ENCODE measurements around the gene ZBTB7B.
A peak's percentile ranks its signal among the peaks of the same experiment; 100 is the strongest.

ZBTB7B gene

GRCh38 chr1:155003227-155003765 is 694 bp downstream of the ZBTB7B start (continued):
- TF ChIP-seq PRDM10 (tag by site-specific recombination; IDR thresholded peaks at IDR 0.05): peak; percentile 73
- no peak for TF ChIP-seq REPIN1 (tag by site-specific recombination; IDR thresholded peaks at IDR 0.05; ENCODE audit: low read depth)
- TF ChIP-seq MYNN (tag by site-specific recombination; IDR thresholded peaks at IDR 0.05; ENCODE audit: borderline replicate concordance): no peak
- TF ChIP-seq ZNF645 (tag by site-specific recombination; IDR thresholded peaks at IDR 0.05): no peak
- TF ChIP-seq, protein P1, sequence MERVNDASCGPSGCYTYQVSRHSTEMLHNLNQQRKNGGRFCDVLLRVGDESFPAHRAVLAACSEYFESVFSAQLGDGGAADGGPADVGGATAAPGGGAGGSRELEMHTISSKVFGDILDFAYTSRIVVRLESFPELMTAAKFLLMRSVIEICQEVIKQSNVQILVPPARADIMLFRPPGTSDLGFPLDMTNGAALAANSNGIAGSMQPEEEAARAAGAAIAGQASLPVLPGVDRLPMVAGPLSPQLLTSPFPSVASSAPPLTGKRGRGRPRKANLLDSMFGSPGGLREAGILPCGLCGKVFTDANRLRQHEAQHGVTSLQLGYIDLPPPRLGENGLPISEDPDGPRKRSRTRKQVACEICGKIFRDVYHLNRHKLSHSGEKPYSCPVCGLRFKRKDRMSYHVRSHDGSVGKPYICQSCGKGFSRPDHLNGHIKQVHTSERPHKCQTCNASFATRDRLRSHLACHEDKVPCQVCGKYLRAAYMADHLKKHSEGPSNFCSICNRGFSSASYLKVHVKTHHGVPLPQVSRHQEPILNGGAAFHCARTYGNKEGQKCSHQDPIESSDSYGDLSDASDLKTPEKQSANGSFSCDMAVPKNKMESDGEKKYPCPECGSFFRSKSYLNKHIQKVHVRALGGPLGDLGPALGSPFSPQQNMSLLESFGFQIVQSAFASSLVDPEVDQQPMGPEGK (tag by site-specific recombination; IDR thresholded peaks at IDR 0.05): 0 out of 2 replicates have a peak, but pooled peaks have one; percentile 3
- peak; percentile 59; the same call in 1 of the 2 replicates for TF ChIP-seq ZBTB48 (tag by site-specific recombination; IDR thresholded peaks at IDR 0.05)
- no peak for TF ChIP-seq ZNF830 (tag by site-specific recombination; IDR thresholded peaks at IDR 0.05; ENCODE audit: low read depth)
- TF ChIP-seq, protein P2, sequence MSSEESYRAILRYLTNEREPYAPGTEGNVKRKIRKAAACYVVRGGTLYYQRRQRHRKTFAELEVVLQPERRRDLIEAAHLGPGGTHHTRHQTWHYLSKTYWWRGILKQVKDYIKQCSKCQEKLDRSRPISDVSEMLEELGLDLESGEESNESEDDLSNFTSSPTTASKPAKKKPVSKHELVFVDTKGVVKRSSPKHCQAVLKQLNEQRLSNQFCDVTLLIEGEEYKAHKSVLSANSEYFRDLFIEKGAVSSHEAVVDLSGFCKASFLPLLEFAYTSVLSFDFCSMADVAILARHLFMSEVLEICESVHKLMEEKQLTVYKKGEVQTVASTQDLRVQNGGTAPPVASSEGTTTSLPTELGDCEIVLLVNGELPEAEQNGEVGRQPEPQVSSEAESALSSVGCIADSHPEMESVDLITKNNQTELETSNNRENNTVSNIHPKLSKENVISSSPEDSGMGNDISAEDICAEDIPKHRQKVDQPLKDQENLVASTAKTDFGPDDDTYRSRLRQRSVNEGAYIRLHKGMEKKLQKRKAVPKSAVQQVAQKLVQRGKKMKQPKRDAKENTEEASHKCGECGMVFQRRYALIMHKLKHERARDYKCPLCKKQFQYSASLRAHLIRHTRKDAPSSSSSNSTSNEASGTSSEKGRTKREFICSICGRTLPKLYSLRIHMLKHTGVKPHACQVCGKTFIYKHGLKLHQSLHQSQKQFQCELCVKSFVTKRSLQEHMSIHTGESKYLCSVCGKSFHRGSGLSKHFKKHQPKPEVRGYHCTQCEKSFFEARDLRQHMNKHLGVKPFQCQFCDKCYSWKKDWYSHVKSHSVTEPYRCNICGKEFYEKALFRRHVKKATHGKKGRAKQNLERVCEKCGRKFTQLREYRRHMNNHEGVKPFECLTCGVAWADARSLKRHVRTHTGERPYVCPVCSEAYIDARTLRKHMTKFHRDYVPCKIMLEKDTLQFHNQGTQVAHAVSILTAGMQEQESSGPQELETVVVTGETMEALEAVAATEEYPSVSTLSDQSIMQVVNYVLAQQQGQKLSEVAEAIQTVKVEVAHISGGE (tag by site-specific recombination; conservative IDR thresholded peaks at IDR 0.05; ENCODE audit: low read depth): peak; percentile 94
- TF ChIP-seq ZNF416 (tag by site-specific recombination; IDR thresholded peaks at IDR 0.05): no peak
- TF ChIP-seq TRIM28 (IDR thresholded peaks at IDR 0.05; ENCODE audit: borderline replicate concordance, low read length): no peak
- TF ChIP-seq ZNF366 (tag by site-specific recombination; conservative IDR thresholded peaks at IDR 0.05): 0 out of 2 replicates have a peak, but pooled peaks have one; percentile 13
- TF ChIP-seq ZNF133 (tag by site-specific recombination; IDR thresholded peaks at IDR 0.05): no peak
- TF ChIP-seq ZNF777 (tag by site-specific recombination; IDR thresholded peaks at IDR 0.05; ENCODE audit: borderline replicate concordance): no peak
- TF ChIP-seq ZNF423 (tag by site-specific recombination; IDR thresholded peaks at IDR 0.05): peak; percentile 70
- TF ChIP-seq ZNF239 (tag by site-specific recombination; IDR thresholded peaks at IDR 0.05): no peak
- TF ChIP-seq ZNF639 (tag by site-specific recombination; IDR thresholded peaks at IDR 0.05): no peak
- TF ChIP-seq ZNF335 (tag by site-specific recombination; conservative IDR thresholded peaks at IDR 0.05): no peak
- TF ChIP-seq BCL6B (tag by site-specific recombination; IDR thresholded peaks at IDR 0.05): no peak
- TF ChIP-seq CTCF (tag by site-specific recombination; IDR thresholded peaks at IDR 0.05): peak; percentile 47; the same call in 1 of the 2 replicates
- TF ChIP-seq, protein P3, sequence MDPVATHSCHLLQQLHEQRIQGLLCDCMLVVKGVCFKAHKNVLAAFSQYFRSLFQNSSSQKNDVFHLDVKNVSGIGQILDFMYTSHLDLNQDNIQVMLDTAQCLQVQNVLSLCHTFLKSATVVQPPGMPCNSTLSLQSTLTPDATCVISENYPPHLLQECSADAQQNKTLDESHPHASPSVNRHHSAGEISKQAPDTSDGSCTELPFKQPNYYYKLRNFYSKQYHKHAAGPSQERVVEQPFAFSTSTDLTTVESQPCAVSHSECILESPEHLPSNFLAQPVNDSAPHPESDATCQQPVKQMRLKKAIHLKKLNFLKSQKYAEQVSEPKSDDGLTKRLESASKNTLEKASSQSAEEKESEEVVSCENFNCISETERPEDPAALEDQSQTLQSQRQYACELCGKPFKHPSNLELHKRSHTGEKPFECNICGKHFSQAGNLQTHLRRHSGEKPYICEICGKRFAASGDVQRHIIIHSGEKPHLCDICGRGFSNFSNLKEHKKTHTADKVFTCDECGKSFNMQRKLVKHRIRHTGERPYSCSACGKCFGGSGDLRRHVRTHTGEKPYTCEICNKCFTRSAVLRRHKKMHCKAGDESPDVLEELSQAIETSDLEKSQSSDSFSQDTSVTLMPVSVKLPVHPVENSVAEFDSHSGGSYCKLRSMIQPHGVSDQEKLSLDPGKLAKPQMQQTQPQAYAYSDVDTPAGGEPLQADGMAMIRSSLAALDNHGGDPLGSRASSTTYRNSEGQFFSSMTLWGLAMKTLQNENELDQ (tag by site-specific recombination; IDR thresholded peaks at IDR 0.05; ENCODE audit: low read depth): no peak
- TF ChIP-seq OSR2 (tag by site-specific recombination; IDR thresholded peaks at IDR 0.05): peak; percentile 70

Data from HEK293 (cell line).